Esophagus mucosa (tissue), 1 donor: ENCODE measurements around the gene SFXN1. TPM values are rescaled to one million over a fixed set of nuclear protein-coding genes. Genes with fewer than 3 reads are reported as not detected.

Experiments
- ATAC-seq: fragments of 200-7000 bp; cut with Tn5 transposase; one replicate; pipeline ENCODE4 v1.9.1; 2020
- total RNA-seq: library from RNA; stranded (reverse); gene quantifications from one replicate; pipeline ENCODE4 v1.2.4, GENCODE V29; 2023
- donor health status: DM: yes; HTN: yes; CAD: no.

The SFXN1 gene
- total RNA-seq, 1 donor from 2014 or later: 35.8 TPM

DNA sequence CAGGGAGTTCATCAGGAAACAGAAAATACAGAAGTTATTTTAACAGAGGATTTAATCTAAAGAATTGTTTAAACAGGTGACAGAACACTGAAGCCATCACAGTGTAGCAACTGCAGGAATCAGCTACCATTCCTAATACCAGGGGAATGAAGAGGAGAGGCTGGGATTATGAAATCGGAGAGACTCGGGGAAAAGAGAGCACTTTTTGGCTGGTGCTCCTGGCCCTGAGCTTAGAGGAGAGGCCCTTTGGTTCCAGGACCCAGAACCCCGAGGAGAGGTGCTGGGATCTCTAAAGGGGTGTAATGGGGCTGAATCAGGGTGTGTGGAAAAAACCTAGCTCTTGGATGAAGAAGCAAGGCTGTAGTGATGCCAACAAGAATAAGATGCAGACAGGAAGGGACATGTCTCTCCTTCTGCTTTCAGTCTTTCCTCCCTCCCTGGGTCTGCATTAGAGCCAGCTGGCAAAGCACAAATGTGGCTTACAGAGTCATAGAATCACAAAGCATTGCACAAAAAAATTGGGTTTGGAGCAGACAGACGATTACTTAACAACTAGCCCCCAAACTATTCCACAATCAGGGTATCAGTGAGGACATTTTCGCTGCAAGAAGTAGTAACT, 11.6 kb upstream of the SFXN1 start:
- ATAC-seq: peak; percentile 75

DNA sequence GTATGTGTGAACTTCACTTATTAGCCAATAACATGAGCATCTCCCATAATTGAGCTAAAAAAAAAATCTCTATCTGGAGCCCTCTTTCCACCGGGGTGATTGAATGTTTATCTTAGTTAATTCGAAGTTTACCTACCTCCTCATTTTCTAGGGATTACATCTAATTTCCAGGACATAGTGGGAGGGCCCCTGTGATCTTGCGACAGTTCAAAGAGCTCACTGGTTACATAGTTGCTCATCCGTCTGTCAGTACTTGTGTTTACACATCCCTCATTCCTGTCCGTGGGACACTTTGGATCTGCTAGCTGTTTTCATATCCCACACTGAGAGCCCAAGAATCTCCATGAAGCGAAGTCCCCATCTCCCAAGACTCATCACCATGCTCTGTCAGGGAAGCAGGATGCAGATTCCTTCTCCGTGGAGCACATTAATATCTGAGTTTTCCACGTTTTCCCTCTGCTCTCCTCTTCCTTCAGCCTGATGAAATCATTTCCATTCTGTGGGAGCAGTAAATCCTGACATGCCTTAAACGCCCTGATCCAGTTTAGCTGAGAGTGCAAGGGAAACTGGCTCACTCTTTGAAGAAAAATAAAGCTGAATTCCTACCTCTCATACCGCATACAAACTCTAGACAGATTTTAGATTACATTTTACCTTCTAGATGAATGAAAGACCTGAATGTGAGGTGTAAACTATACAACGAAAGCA, 10.2 kb upstream of the SFXN1 start:
- no peak for ATAC-seq

DNA sequence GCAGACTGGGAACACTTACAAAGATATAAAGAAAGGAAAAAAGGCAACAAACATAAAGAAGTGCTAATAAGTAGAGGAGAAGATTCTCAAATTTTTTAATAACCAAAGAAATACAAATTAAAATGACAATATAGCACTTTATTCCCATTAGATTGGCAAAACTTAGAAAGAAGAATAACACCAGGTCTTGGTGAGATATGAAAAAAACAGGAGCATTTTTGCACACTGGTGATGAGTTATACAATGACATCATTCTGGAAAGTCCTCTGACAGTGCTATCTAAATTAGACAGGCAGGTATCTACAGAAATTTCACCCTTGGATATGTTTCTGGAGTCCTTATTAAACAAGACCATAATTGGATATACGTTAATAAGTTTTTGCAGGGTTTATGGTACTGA, 9.5 kb upstream of the SFXN1 start:
- ATAC-seq: no peak

DNA sequence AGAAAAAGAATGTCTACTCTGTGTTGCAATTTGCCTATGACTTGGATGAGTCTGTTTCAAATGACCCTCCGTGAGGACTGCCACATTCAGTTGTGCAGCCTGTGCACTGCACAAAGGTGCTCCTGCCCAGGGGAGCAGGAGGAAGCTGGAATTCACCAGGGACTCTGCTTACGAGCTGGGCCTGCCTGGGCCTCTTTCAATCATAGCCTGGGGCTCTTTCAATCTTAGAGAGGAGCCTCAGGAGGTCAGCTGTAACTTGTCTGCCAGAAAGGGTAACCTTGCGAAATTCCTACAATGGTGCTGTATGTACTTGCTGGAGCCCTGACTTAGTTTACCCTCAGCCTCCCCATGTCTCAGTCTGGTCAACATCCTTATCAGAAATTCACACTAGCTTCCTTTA, 8.4 kb upstream of the SFXN1 start:
- ATAC-seq: no peak

DNA sequence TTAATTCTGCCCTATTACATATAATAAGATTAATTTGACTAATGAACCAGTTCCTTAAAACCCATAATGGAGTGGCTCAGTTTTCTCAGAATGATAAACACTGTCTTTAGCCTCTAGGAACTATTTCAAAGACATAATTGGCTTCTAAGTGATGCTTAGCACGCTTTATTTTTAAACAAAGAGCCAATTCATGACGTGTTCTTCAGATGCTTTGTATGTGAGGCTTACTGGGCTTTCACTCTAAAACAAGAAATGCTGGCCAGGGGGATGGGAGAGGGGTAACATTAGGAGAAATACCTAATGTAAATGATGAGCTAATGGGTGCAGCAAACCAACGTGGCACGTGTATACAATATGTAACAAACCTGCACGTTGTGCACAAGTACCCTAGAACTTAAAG, 7.6 kb upstream of the SFXN1 start:
- ATAC-seq: peak; percentile 42

DNA sequence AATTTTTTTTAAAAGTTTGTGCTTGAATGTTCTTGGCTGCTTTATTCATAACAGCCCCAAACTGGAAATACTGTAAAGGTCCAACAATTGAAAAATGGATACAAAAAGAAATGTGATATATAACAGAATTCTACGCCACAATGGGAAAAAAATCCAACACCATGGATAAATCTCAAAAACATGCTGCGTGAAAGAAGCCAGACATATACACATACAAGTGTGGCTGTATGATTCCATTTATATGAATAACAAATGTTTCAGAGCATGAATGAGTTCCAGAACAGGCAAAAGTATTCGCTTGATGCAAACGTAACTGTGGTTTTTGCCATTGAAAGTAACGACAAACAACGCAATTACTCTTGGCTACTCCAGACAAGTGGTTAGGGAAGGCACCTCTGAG, 7.2 kb upstream of the SFXN1 start:
- ATAC-seq: no peak

DNA sequence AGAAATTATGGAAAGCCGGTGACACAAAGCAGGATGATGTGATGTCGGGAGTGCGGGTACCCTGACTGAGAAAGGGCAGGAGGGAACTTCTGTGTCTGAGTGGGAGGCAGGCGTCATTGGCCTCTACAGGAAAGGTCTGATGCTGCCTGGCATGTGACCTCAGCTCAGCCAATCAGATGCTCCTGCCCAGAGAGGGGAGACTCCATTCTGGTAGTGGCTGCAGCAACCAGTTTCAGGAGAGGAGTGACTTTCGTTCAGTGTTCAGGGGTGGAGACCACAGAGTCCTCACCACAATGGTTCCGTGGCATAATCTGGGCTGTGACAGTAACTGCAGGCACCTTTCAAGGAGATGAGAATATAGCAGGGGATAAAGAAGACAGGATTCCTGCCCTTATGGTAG, 6.7 kb upstream of the SFXN1 start:
- ATAC-seq: no peak

DNA sequence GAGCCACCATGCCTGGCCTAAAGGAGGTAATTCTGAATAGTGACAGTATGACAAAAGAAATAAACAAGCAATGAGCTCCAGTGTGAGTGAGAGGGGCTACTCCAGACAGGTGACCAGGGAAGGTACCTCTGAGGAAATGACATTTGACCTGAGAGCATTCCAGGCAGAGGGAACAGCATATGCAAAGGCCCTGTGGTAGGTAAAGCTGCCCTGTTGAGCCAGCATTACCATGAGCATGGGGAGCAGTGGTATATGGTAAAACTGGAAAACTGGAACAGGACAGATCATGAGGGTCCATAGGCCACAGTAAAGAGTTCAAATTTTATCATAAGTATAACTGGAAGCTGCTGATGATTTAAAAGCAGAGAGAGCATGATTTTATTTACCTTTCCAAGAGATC, 6.0 kb upstream of the SFXN1 start:
- ATAC-seq: no peak

DNA sequence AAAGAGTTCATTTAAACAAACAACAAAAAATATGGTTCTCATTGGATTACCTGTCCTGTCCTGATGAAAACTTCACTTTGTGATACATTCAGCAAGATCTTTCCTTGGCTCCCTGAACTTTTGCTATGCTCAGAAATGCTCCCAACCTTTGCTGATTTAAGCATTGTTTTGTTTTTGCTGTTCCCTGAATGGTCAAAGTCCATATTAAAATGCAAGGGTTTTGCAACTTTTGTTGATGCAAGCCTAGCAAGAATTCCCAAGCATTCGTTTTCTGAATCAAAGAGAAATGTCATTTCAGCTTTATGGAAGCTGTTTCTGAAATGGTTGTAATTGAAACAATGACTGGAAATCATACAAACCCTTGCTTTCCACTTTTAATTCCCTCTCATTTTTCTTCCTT, 3.1 kb upstream of the SFXN1 start:
- no peak for ATAC-seq

DNA sequence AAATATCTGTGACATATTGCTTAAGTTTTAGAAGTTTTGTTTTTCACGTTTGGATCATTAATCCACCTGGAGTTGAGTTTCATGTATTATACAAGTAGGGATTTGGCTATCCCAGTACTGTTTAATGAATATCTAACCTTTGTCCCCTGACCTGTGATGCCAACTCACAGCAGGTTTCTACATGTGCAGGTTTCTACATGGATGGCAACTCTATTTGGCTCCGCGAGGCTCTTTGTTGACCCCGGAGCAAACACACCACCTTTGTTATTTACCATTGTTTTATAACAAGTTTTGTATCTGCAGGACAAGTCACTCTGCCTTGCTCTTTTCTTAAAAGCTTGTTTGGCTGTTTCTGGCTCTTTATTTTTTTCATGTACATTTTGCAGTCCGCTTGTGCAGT, 920 bp upstream of the SFXN1 start:
- peak; percentile 33 for ATAC-seq

DNA sequence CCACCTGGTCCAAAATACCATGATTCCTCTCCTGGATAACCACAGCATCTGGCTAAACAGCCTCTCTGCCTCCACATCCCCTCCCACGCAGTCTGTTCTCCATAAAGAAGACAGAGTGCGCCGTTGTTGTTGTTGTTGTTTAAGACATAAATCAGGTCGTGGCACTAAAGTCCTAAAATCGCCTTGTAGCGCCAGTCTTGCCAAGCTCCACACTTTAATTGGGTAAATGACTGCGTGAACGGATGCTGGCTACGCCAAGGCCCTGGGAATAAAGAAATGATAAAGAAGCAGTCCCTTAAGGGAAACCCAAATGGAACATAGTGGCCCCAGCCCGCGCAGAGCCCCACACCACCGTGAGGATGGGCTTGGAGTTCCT, 364 bp upstream of the SFXN1 start:
- ATAC-seq: no peak

DNA sequence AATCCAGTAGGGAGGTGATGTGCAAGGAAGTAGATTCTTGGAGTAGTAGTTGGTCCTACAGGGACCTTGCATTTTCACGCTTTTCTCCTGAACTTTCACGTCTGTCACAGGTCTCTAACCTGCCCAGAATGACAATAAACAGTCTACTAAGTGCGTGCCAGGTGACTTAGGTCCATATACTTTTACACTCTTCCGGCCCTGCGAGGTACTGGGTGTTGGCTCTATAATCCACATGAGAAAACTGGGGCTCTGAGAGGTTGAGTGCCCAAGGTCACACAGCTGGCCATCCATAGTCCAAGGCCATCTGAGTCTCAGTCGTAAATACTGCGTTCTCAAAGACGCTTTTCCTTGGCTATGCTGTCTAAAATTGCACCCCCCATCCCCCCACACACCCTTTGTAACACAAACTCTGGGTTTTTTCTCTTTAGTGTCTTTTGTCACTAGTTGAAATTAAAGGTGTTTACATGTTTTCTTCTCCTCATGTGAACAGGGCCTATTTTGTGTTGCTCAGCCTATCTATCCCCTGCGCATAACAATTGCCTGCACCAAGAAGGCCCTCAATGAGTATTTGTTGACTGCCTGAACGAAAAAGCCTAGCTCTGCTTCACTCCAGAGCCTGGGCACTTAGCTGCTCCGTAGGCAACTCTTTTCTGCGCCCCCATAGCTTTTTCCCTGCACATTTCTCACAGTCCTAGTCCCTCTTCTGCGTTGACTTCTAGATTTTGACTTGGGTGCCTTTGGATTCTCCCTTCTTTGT, 943 bp downstream of the SFXN1 start:
- ATAC-seq: no peak

DNA sequence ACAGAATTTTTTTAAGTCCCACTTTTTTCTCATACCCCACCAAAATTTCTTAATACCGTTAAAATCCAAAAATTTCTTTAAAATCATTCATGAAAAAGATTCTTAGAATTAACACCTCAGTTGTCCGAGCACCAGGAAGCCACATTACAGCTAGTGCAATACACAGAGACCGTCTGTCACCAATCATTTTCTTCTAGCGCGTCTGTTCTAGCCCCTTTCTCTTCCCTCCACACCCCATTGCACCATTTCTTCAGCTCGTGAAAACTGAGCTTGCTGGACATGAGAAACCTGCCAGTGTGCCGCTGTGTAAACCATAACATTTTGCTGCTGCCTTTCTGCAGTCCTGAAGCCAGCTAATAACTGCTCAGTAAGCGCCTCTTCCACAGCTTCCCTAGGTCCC, 5.0 kb downstream of the SFXN1 start:
- ATAC-seq: no peak

DNA sequence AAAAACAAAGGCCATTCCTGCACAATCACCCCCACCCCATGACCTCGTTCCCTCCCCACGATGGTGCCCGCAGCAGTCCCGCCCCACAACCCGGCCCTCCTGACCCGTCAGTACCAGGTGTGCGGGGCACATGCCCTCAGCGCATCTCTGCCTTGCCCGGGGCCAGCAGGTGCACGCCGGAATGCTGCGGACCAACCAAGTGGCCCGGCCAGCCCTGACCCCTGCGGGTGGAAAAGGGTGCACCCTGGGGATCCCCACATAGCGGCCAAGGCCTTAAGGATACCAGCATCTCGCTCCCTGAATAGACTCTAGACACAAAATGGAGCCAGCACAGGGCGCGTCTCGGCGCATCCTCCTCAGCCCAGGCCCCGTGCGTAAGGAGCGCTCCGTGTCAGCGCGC, 6.0 kb downstream of the SFXN1 start:
- no peak for ATAC-seq

DNA sequence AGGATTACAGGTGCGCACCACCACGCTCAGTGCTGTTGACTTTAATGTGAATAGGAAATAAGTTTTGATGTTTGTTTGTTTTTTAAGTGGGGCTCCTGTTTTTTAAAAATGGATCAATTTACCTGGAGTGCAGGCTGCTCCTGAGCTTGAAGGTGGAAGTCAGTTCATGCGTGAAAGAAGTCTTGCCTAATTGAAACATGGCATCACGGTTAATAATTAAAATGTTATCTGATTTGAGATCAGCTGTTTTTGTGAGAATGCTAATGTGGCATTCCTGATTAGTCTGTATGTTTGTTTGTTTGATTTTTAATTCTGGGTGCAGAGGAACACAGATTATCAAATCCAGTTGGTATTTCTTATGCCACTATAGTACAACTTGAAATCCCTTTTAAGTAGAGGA, 6.5 kb downstream of the SFXN1 start:
- no peak for ATAC-seq

DNA sequence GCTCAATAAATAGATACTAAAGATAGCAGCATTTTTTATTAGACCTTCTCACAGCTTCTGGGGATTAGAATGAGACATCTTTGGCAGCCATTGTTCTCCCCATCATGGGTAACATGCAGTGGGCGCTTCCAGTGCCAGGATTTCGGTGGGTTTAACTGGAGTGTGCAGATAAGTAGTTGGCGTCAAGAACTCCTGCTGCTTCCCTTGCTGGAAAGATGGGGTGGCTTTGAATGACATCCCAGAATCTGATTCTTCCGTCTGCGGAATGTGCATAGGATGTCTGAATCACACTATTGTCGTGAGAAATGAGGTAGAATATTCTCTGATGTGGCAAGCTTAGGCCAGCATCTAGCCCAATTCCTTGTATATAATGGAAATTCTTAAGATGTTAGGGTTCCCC, 7.3 kb downstream of the SFXN1 start:
- ATAC-seq: no peak

DNA sequence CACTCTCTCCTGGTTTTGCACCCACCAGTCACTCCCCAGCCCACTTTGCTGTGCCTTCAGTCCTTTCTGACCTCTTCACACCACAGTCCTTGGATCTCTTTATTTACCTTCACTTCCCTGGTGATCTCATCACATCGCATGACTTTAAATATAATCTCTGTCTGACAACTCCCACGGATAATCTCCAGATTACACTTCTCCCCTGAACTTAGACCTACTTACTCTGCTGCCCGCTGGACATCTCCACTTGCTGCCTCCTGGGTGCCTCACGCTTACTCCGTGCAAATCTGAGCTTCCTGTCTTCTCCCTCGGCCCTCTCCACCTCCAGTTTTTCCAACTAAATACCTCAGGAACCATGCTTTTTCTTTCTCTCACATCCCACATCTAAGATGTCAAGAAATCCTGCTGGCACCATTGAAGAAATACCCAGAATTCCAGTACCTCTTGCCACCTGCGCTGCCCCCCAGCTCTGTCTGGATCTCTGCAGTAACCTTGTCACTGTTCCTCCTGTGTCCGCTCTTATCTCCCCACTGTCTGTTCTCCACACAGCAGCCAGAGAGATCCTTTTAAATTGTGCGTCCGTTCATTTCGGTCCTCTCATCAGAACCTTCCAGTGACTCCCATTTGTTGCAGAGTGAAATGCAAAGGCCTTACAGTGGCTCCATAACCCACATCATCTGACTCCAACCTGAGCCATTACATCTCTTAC, 9.3 kb downstream of the SFXN1 start:
- no peak for ATAC-seq

DNA sequence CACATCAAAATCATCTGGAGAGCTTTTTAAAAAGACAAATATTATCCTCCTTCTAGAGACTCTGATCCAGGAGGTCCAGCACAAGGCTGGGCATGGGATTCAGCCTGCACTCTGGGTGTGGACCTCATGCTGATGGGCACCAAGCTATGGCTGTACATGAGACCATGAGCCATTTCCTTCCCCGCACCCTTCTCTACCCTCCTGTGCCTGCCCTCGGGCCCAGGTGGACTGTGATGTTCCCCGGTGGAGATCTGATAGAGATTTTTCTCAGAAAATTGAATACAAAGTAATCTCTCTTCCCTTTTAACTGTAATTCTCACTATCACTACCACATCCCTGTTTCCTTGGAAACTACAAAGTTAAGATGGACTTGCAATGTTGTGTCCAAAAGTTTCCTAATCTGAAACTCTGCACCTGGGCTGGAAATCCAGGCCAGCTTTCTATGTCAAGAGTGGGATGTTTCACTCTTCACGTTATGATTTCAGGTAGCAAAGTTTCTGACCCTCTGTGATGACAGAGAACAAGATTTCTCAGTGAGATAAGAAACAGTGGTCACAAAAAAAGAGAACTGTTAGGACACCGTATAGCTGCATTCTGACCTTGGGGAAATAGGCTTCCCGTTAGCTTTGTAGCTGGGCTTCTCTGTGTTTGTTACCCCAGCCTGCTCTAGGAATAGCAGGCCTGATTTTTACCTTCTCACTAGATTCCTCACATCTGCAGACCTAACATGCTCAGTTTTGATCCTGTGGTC, 11.5 kb downstream of the SFXN1 start:
- ATAC-seq: no peak

DNA sequence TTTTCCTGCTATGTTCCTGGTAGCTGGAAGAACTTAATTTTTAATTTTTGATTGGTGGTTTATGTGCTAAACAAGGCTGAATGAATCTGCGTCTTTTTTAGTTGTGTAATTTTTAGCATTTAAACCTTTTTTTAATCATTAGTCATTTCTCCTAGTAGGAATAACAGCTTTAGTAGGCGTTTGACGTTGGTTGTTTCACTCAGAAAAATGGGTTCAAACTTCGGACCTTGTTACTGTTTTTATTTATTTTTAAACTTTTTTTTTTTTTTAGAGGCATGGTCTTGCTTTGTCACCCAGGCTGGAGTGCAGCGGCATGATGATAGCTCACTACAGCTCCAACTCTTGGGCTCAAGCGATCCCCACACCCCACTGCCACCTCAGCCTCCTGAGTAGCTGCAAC, 12.9 kb downstream of the SFXN1 start:
- ATAC-seq: no peak

DNA sequence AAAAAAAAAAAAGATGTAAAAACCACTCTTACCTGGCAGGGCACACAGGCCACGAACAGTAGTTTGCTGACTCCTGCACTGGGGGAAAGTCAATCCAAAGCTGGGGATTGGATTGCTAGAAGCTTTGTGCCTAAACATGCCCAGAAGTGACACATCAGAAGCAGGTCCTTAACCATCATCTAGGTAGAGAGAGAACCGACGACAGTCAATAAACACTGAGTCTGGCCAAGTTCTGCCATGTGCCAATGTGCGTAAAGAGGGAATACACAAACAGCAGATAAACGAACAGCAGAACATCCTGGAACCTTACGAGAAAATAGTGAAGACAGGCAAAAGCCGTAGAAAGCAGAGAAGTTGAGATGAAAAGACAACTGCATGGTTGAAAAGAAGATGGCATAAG, 14.9 kb downstream of the SFXN1 start:
- ATAC-seq: peak; percentile 26

DNA sequence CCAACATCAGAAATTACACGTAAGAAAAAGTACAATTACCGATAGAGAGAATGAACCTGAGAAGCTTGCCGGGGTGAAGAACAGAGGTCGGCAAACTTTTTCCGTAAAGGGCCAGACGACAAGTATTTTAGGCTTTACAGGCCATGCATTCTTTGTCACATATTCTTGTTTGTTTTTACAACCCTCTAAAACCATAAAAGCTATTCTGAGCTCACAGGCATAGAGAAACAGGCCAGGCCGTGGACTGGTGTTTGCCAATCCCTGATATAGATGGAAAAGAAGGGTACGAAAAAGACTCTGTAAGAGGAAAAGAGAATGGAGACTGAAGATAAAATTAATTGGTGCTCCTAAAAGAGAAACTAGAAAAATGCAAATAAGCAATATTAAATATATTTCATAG, 15.4 kb downstream of the SFXN1 start:
- ATAC-seq: no peak

DNA sequence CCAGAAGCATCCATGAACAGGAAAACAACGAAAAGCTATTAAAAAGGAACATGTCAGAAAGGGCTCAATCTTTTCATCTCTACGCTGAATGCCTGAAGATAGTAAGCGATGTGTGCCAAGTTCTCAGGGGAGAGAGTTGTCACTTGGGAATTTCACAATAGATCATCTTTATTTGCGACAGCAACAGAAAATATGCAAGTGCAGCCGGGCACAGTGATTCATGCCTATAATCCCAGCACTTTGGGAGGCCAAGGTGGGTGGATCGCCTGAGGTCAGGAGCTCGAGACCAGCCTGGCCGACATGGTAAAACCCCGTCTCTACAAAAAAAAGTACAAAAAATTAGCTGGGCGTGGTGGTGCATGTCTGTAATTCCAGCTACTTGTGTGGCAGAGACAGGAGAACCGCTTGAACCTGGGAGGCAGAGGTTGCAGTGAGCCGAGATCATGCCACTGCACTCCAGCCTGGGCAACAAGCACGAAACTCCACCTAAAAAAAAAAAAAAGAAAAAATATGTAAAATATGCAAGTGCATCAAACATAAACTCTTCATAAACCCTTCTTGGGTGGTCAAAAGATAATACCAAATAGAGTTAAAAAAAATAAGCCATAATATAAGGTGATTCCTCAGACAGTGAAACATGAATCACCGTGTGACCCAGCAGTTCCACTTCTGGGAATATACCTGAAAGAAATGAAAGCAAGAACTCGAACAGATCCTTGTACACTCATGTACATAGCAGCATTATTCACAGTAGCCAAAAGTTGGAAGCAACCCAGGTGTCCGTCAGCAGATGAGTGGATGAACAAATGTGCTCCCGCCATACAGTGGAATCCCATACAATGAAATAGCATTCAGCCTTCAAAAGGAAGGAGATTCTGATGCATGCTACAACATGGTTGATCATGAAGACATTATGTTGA, 16.2 kb downstream of the SFXN1 start:
- peak; percentile 87 for ATAC-seq
